ENCODE results near the gene DEPP1. TPM values are rescaled to one million over a fixed set of nuclear protein-coding genes. Genes with fewer than 3 reads are reported as not detected.

DEPP1 gene
- total RNA-seq, 1 experiment from 2014 or later = 16.5 TPM

- H3K4me1 Mint-ChIP-seq (ENCODE audit: low read depth, unreplicated experiment) = peaks cover 59% of the 10 kb centered on the region
- no TSS peak for BruUV-seq (replicated peaks)
- CTCF ChIA-PET = interaction anchor here (2.3 to 4.7 kb wide), 2 partner anchors 19 to 49 kb away, joined by 7 to 28 read pairs; no protein-coding TSS in a partner anchor
These were observed 3.9 kb upstream of the DEPP1 start for GRCh38 chr10:44982496-44982895.

GRCh38 chr10:44982114-44982460 lies 3.5 kb upstream of the DEPP1 start:
- DNase-seq = peak; percentile 67
- Mint-ChIP-seq H3K27ac (ENCODE audit: unreplicated experiment) (peak overlapping the region; percentile 100), H3K36me3 (ENCODE audit: insufficient read depth, unreplicated experiment) (peaks cover 40% of the 10 kb centered on the region), H3K27me3 (ENCODE audit: unreplicated experiment) (no peaks in the 10 kb centered on the region), H3K9me3 (ENCODE audit: low read depth, unreplicated experiment) (no peaks in the 10 kb centered on the region), H3K4me3 (ENCODE audit: low read depth, unreplicated experiment) (peak overlapping the region; percentile 65), H3K4me1 (ENCODE audit: low read depth, unreplicated experiment) (peaks cover 63% of the 10 kb centered on the region)
- CTCF ChIA-PET = interaction anchor here (2.3 to 4.7 kb wide), 2 partner anchors 20 to 49 kb away, joined by 7 to 28 read pairs; no protein-coding TSS in a partner anchor
- TF ChIP-seq CTCF (IDR thresholded peaks at IDR 0.05; ENCODE audit: unreplicated experiment) = no peak
- intact Hi-C loops (cut with micrococcal nuclease; ENCODE audit: unreplicated experiment) = no loop called here
- BruUV-seq (replicated peaks) = no TSS peak

More at GRCh38 chr10:44982496-44982895, 3.9 kb upstream of the DEPP1 start:
- DNase-seq = no peak
- Mint-ChIP-seq H3K27ac (ENCODE audit: unreplicated experiment) (peak overlapping the region; percentile 100), H3K9me3 (ENCODE audit: low read depth, unreplicated experiment) (no peaks in the 10 kb centered on the region), H3K36me3 (ENCODE audit: insufficient read depth, unreplicated experiment) (peaks cover 39% of the 10 kb centered on the region), H3K4me3 (ENCODE audit: low read depth, unreplicated experiment) (peak overlapping the region; percentile 65), H3K27me3 (ENCODE audit: unreplicated experiment) (no peaks in the 10 kb centered on the region)
- intact Hi-C loops (cut with micrococcal nuclease; ENCODE audit: unreplicated experiment) = no loop called here
- no peak for TF ChIP-seq CTCF (IDR thresholded peaks at IDR 0.05; ENCODE audit: unreplicated experiment)

DNA sequence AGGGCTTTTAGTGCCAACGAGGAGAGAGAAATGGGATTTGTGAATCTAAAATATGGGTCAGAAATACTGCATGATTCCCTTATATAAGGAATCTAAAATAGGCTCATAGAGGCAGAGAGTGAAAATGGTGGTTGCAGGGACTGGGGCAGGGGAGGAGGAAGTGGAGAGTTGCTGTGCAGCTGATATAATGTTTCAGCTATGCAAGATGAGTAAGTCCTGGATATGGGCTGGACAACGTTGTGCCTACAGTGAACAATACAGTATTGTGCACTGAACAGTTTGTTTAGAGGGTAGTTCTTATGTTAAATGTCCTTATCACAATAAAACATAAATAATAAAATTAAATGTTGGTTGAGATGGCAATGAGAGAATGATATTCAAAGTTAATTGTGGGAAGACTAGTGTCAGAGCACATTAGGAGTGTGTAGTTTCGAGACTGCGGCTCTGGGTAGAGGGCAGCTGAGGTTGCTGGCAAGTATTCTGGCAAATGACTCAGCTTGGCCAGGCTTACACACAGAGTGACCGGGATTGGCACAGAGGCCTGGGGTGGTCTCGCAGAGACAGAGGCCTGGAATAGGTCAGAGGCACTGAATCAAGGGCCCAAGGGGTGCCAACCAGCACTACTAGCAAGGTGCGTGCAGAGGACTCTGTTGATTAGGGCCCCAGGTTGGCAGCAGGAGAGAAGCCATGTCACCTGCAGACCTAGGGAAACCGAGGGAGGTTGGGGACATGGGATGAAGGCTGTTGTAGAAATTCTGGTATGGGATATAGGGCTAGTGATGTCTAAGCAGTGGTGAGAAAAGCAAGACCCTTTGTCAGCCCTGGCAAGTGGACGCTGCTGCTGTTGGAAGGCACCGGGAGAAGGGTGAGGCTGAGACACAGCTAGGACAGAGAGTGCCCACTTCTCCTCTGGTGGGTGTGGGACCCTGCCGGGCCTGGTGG lies 2.8 kb upstream of the DEPP1 start:
- no peaks in the 10 kb centered on the region for H3K9me3 Mint-ChIP-seq (ENCODE audit: low read depth, unreplicated experiment)
- peak; percentile 75 for DNase-seq
- BruUV-seq (replicated peaks) = no TSS peak
- H3K27ac Mint-ChIP-seq (ENCODE audit: unreplicated experiment) = peak overlapping the region; percentile 100
- TF ChIP-seq CTCF (IDR thresholded peaks at IDR 0.05; ENCODE audit: unreplicated experiment) = no peak
- H3K4me1 Mint-ChIP-seq (ENCODE audit: low read depth, unreplicated experiment) = peaks cover 69% of the 10 kb centered on the region
- no peaks in the 10 kb centered on the region for H3K27me3 Mint-ChIP-seq (ENCODE audit: unreplicated experiment)
- H3K4me3 Mint-ChIP-seq (ENCODE audit: low read depth, unreplicated experiment) = peak overlapping the region; percentile 65
- intact Hi-C loops (cut with micrococcal nuclease; ENCODE audit: unreplicated experiment) = loop anchor here (1.0 kb wide), 1 partner anchor 19 kb away; the partner anchor contains the start of gene ZNF22
- peaks cover 40% of the 10 kb centered on the region for H3K36me3 Mint-ChIP-seq (ENCODE audit: insufficient read depth, unreplicated experiment)
- CTCF ChIA-PET = interaction anchor here (0.6 to 4.7 kb wide), 6 partner anchors 9 to 70 kb away, joined by 3 to 28 read pairs (median 4); no protein-coding TSS in a partner anchor

DNA sequence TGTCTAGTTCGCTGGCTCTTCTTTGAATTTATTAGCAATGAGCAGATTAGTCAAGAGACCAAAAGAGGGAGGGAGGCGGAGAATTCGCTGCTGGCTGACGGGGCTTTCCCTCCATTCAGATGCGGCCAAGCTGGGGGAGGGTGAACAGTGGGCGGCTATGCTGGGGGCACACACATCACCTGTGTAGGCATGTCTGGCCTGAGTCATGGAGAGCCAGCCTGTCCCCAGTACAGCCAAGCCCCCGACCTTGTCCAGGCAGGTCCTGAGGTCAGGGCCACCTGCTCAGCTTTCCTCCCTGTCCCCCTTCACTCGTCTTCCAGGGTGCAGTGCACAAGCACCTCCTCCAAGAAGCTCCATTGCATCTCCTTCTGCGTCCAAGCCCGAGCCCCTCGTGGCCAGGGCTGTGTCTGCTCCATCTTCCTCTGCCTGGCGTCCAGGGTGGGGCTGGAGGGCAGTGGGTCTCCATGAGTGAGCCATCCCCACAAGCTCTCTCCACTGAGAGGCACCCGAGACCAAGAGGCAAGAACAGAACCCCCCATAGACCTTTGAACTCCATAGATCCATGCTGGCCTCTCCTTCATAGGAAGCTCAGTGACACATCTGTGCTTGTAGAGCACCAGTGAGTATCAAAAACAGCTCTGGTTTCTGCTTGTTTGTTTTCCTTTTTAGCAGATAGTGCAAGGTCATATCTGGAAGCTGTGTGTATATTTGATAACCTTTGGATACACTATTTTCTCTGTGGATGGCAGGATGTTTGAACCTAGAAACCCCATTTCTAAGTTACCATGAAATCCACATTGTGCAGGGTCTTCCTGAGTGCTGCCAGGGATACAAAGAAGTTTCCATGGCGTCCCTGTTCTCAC lies 1.9 kb upstream of the DEPP1 start:
- Mint-ChIP-seq H3K4me1 (ENCODE audit: low read depth, unreplicated experiment) (peaks cover 77% of the 10 kb centered on the region), H3K4me3 (ENCODE audit: low read depth, unreplicated experiment) (peak overlapping the region; percentile 65), H3K27ac (ENCODE audit: unreplicated experiment) (peak overlapping the region; percentile 100), H3K27me3 (ENCODE audit: unreplicated experiment) (no peaks in the 10 kb centered on the region), H3K9me3 (ENCODE audit: low read depth, unreplicated experiment) (no peaks in the 10 kb centered on the region), H3K36me3 (ENCODE audit: insufficient read depth, unreplicated experiment) (peaks cover 40% of the 10 kb centered on the region)
- intact Hi-C loops (cut with micrococcal nuclease; ENCODE audit: unreplicated experiment) = loop anchor here (1.0 kb wide), 1 partner anchor 20 kb away; the partner anchor contains the start of gene ZNF22
- CTCF ChIA-PET = interaction anchor here (0.6 to 4.7 kb wide), 6 partner anchors 10 to 107 kb away, joined by 3 to 28 read pairs (median 4); no protein-coding TSS in a partner anchor
- no peak for TF ChIP-seq CTCF (IDR thresholded peaks at IDR 0.05; ENCODE audit: unreplicated experiment)
- no peak for DNase-seq
- no TSS peak for BruUV-seq (replicated peaks)
